ENCODE measurements around the gene PPM1N.
A peak's percentile ranks its signal among the peaks of the same experiment; 100 is the strongest.

The PPM1N gene

DNA sequence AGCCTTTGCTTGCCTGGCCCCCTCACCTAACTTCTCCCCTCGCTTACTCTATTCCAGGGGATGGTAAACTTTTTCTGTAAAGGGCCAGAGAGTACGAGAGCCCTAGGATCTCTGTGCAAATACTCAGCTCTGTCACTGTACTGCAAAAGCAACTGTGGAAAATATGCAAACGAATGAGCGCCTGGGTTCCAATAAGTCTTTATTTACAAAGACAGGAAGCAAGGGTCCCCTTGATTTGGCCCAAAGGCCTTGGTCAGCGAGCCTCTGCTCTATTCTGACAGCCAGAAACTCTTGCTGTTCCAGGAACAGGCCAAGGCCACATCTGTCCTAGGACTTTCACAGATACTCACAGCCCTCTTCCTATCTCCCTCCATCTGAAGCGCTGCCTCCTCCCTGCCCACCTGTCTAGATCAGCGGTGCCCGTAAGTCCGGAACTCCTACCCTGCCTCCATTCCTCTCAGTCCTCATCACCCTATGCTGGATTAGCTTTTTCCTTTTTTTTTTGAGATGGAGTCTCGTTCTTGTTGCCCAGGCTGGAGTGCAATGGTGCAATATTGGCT lies 49.0 kb downstream of the PPM1N start:
- no peak for DNase-seq

GRCh38 chr19:45547965-45548609 lies 49.8 kb downstream of the PPM1N start:
- peak in 1 of 2 experiments; percentile 5 for DNase-seq

All from NCI-H2081 (cell line).